ENCODE measurements around the gene FAM217A. TPM values are rescaled to one million over a fixed set of nuclear protein-coding genes. Genes with fewer than 3 reads are reported as not detected.

Gene FAM217A, protein sequence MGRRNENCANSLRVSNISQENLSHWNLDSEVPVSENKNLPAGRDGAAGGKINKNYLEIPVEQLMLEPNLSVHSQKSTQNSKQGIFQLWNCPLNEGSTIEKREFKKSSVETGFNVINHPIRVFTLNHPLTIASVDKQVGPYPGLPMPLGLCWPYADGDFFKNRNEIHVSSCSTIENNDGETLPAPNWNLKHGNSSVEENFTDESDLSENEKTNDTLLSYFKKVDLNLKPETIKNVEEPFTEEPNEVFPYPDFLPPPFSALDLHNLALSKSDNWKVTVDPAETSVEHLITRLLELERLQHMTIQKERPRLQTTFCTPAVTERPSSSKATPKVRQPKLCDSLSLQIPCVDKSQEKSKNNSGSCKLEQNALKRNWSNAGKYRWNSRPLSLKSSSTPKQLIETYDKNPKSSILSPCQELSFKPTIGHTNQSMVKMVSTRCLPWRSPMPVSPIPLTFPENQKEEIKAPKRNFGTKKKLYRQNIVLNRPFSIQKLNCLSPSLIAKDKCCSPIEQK
- total RNA-seq (2011; cell fraction: chromatin; rRNA removed; ENCODE audit: low replicate concordance): not detected in 2 replicates
- total RNA-seq (2011; cell fraction: nucleolus; rRNA removed): not detected in 2 replicates
- not detected in 2 replicates for total RNA-seq (2011; cell fraction: nucleoplasm; rRNA removed)
- total RNA-seq (2014; rRNA removed) (not detected in 2 replicates), total RNA-seq (2014; rRNA removed; fragmentation: Illumina TruSeq; extraction: Trizol) (not detected in 2 replicates), total RNA-seq (2015; rRNA removed; fragmentation: Illumina TruSeq; extraction: Trizol) (not detected in 2 replicates), total RNA-seq (2021) (not detected in 2 replicates), polyA plus RNA-seq (2011; rRNA removed) (not detected in 2 replicates), polyA plus RNA-seq (2014; fragmentation: Illumina TruSeq; extraction: Trizol) (not detected in 2 replicates), polyA plus RNA-seq (2014; fragmentation: Nextera tagmentation; extraction: Ambion mirVana) (not detected), polyA plus RNA-seq (2014; rRNA removed) (not detected in 2 replicates), polyA minus RNA-seq (2011; rRNA and poly(A)+ RNA removed) (not detected in 2 replicates), Bru-seq, nascent RNA (not detected), BruChase-seq, experiment 1, labeled RNA remaining after a 2-hour chase (percentile 5 among the genes with signal in this experiment), BruChase-seq, experiment 2, labeled RNA remaining after a 6-hour chase (percentile 12 among the genes with signal in this experiment)
- not detected in 2 replicates for polyA plus RNA-seq (2011; cell fraction: cytosol; rRNA removed)
- polyA plus RNA-seq (2011; cell fraction: nucleus; rRNA removed): not detected in 2 replicates
- not detected in 2 replicates for polyA plus RNA-seq (2012)
- not detected in 2 replicates for polyA minus RNA-seq (2011; cell fraction: cytosol; rRNA and poly(A)+ RNA removed)
- polyA minus RNA-seq (2011; cell fraction: nucleus; rRNA and poly(A)+ RNA removed): not detected in 2 replicates
- long read RNA-seq, experiment 1, partial matches to known transcripts: 0 of 14 reads
- long read RNA-seq, experiment 1, other reads (novel, unspliced or antisense): 14 of 14 reads
- long read RNA-seq, experiment 2: 0 reads
- long read RNA-seq, experiment 3: 0 reads

DNA sequence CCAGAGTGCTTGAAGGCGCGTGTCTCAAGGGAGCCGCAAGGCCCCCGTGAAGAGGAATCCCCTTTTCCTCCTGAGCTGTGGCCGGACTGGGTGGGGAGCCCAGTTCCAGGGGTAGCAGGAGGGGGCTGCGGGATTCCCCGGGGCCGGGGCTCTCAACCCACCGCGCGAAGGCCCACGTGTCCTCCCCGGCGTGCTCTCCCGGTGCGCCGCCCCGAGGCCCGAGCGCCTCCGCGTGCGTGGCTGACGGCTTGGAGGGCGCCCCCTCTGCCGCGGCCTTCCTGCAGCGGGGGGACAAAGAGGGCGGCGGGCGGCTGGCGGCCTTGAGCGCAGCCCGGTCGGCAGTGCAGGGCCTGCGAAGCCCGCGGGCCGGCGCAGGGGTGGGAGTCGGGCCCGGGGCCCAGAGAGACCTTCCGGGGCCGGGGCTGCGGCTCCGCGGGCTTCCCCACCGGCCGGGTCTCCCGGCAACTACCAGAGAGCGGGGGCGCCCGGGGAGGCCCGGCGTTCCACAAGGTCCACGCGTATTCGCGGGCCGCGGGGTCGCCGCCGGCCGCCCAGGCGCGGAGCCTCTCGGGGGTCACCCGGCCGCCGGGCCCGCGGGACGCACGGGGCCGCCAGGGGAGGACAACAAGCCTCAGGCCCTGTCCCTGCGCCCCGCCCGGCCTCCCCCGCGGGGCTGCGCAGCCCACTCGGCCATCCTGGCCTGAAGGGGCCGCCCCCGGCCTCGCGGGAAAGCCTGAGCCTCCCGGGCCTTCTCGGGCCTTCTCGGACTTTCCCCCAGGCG is at the start of gene FAM217A:
Gene FAM217A (minus strand): TSS at position 447 of the 781 bp plus-strand sequence. CDS start 1,723 bp downstream, outside the sequence.
- BruUV-seq (replicated peaks): no TSS peak
- Histone ChIP-seq H3K36me3 (ENCODE audit: control insufficient read depth, insufficient read depth, low read length) (no peaks in the 10 kb centered on the region), H3K79me2 (ENCODE audit: control insufficient read depth, insufficient read depth, low read length) (no peaks in the 10 kb centered on the region), H3K9me1 (ENCODE audit: control insufficient read depth, insufficient read depth, low read length) (no peaks in the 10 kb centered on the region), H3K27me3 (ENCODE audit: control insufficient read depth in 2 of 2, insufficient read depth in 2 of 2, low read length in 2 of 2) (no peaks in the 10 kb centered on the region), H3K4me1 (replicated peaks in 1 of 2; ENCODE audit: control insufficient read depth in 2 of 2, insufficient read depth in 2 of 2, low read length in 2 of 2) (no peaks in the 10 kb centered on the region), H3K9me3 (replicated peaks; ENCODE audit: control insufficient read depth, insufficient read depth, low read depth, low read length) (no peaks in the 10 kb centered on the region), H3K27ac (ENCODE audit: extremely low read depth, low read depth, low read length) (no peak within 1 kb of the TSS), H4K20me1 (replicated peaks; ENCODE audit: control insufficient read depth, insufficient read depth, low read length) (no peaks in the 10 kb centered on the region), H2AFZ (ENCODE audit: low read depth, low read length) (no peak within 1 kb of the TSS), H3K9ac (ENCODE audit: insufficient read depth in 1 of 2, low read depth in 2 of 2, low read length in 2 of 2) (no peak within 1 kb of the TSS), H3K4me2 (ENCODE audit: insufficient read depth, low read length) (no peak within 1 kb of the TSS), H3K4me3 (no peak within 1 kb of the TSS)
- in situ Hi-C loops (cut with MboI) (no loop called here), intact Hi-C loops (cut with micrococcal nuclease) (no loop called here)
- peak; percentile 3 for TF ChIP-seq CCNT2 (IDR thresholded peaks at IDR 0.05; ENCODE audit: borderline replicate concordance, extremely low read depth, insufficient read length, low read depth, low read length)
- TF ChIP-seq SRSF1 (IDR thresholded peaks at IDR 0.05; ENCODE audit: low read depth, low read length): no peak
- ATAC-seq: no peak
- no peak for FAIRE-seq
- DNase-seq (ENCODE audit: extremely low read depth in 1 of 4, low spot score in 3 of 4): no peak
- POLR2A ChIA-PET: interaction anchor here (0.7 to 1.2 kb wide), 2 partner anchors 17 to 36 kb away, joined by 3 to 5 read pairs; no protein-coding TSS in a partner anchor
- CTCF ChIA-PET (ENCODE audit: low intra/inter-chr PET ratio): no interaction called here
- WGBS (ENCODE audit: insufficient coverage, low coverage, missing lambda C conversion rate): 86% methylated on average over 29 of the region's 91 CpGs
